Measurements from ENCODE around the gene DCTPP1.

Gene DCTPP1

GRCh38 chr16:30414159-30414558, 15.7 kb downstream of the DCTPP1 start:
- Histone ChIP-seq H4K20me1 (ENCODE audit: insufficient read depth, low read length, poor library complexity, severe bottlenecking) (peaks cover 24% of the 10 kb centered on the region), H3K36me3 (ENCODE audit: insufficient read depth, low read length) (peaks cover 29% of the 10 kb centered on the region; the same call in 1 of the 2 replicates), H3K4me1 (ENCODE audit: insufficient read depth, low read length, poor library complexity, severe bottlenecking) (peaks cover 25% of the 10 kb centered on the region), H3K9ac (ENCODE audit: low read depth, low read length, poor library complexity, severe bottlenecking) (no peak overlapping the region), H3K79me2 (ENCODE audit: insufficient read depth, low read length) (peaks cover 49% of the 10 kb centered on the region), H3K4me2 (ENCODE audit: low read depth, low read length, poor library complexity, severe bottlenecking) (no peak overlapping the region), H3F3A (ENCODE audit: low read depth) (peaks cover 4% of the 10 kb centered on the region; the same call in 1 of the 2 replicates), H3K9me2 (replicated peaks; ENCODE audit: low read depth, low read length) (no peaks in the 10 kb centered on the region), H2AFZ (ENCODE audit: low read length) (no peak overlapping the region), H3K4me3 (ENCODE audit: low read length, poor library complexity, severe bottlenecking) (no peak overlapping the region), H3K9me3 (ENCODE audit: insufficient read depth, low read depth, low read length) (no peaks in the 10 kb centered on the region), H3K27me3 (ENCODE audit: insufficient read depth, low read length, poor library complexity, severe bottlenecking) (no peaks in the 10 kb centered on the region)
- TF ChIP-seq CTCF (conservative IDR thresholded peaks at IDR 0.05; ENCODE audit: low read length) (no peak), EZH2phosphoT487 (IDR thresholded peaks at IDR 0.05; ENCODE audit: borderline replicate concordance) (no peak)

- Histone ChIP-seq H3F3A (ENCODE audit: low read depth) (peaks cover 7% of the 10 kb centered on the region; the same call in 1 of the 2 replicates), H3K4me3 (ENCODE audit: low read length, poor library complexity, severe bottlenecking) (no peak overlapping the region), H3K79me2 (ENCODE audit: insufficient read depth, low read length) (peaks cover 52% of the 10 kb centered on the region), H3K9ac (ENCODE audit: low read depth, low read length, poor library complexity, severe bottlenecking) (peak overlapping the region; percentile 43), H2AFZ (ENCODE audit: low read length) (no peak overlapping the region), H4K20me1 (ENCODE audit: insufficient read depth, low read length, poor library complexity, severe bottlenecking) (peaks cover 27% of the 10 kb centered on the region), H3K4me1 (ENCODE audit: insufficient read depth, low read length, poor library complexity, severe bottlenecking) (peaks cover 34% of the 10 kb centered on the region), H3K9me3 (ENCODE audit: insufficient read depth, low read depth, low read length) (no peaks in the 10 kb centered on the region), H3K4me2 (ENCODE audit: low read depth, low read length, poor library complexity, severe bottlenecking) (peak overlapping the region; percentile 24), H3K36me3 (ENCODE audit: insufficient read depth, low read length) (peaks cover 23% of the 10 kb centered on the region; the same call in 1 of the 2 replicates), H3K27me3 (ENCODE audit: insufficient read depth, low read length, poor library complexity, severe bottlenecking) (no peaks in the 10 kb centered on the region), H3K9me2 (replicated peaks; ENCODE audit: low read depth, low read length) (no peaks in the 10 kb centered on the region)
- TF ChIP-seq EZH2phosphoT487 (IDR thresholded peaks at IDR 0.05; ENCODE audit: borderline replicate concordance) (no peak), CTCF (conservative IDR thresholded peaks at IDR 0.05; ENCODE audit: low read length) (no peak)
Observed at GRCh38 chr16:30413112-30413806, 16.6 kb downstream of the DCTPP1 start.

GRCh38 chr16:30409125-30410060, 20.4 kb downstream of the DCTPP1 start:
- no peak overlapping the region for H2AFZ ChIP-seq (ENCODE audit: low read length)
- H3F3A ChIP-seq (ENCODE audit: low read depth), result peaks cover 10% of the 10 kb centered on the region; the same call in 1 of the 2 replicates
- TF ChIP-seq EZH2phosphoT487 (IDR thresholded peaks at IDR 0.05; ENCODE audit: borderline replicate concordance) (no peak), CTCF (conservative IDR thresholded peaks at IDR 0.05; ENCODE audit: low read length) (peak; percentile 91)
- peak overlapping the region; percentile 98 for H3K4me2 ChIP-seq (ENCODE audit: low read depth, low read length, poor library complexity, severe bottlenecking)
- H3K79me2 ChIP-seq (ENCODE audit: insufficient read depth, low read length), result peaks cover 47% of the 10 kb centered on the region
- no peaks in the 10 kb centered on the region for H3K9me3 ChIP-seq (ENCODE audit: insufficient read depth, low read depth, low read length)
- H3K36me3 ChIP-seq (ENCODE audit: insufficient read depth, low read length), result peaks cover 16% of the 10 kb centered on the region; the same call in 1 of the 2 replicates
- no peaks in the 10 kb centered on the region for H3K27me3 ChIP-seq (ENCODE audit: insufficient read depth, low read length, poor library complexity, severe bottlenecking)
- H3K9ac ChIP-seq (ENCODE audit: low read depth, low read length, poor library complexity, severe bottlenecking), result peak overlapping the region; percentile 73
- H4K20me1 ChIP-seq (ENCODE audit: insufficient read depth, low read length, poor library complexity, severe bottlenecking), result peaks cover 23% of the 10 kb centered on the region
- H3K4me3 ChIP-seq (ENCODE audit: low read length, poor library complexity, severe bottlenecking), result peak overlapping the region; percentile 84
- peaks cover 44% of the 10 kb centered on the region for H3K4me1 ChIP-seq (ENCODE audit: insufficient read depth, low read length, poor library complexity, severe bottlenecking)
- no peaks in the 10 kb centered on the region for H3K9me2 ChIP-seq (replicated peaks; ENCODE audit: low read depth, low read length)
